Activated naive CD8-positive, alpha-beta T cell treated with anti-CD3 and anti-CD28 coated beads, Interleukin-2, amount 10 ng/mL, durations not matched to agents 7 days and 5 days (primary cell): ENCODE data around the gene UGT2B7. TPM values are rescaled to one million over a fixed set of nuclear protein-coding genes. Genes with fewer than 3 reads are reported as not detected.

Source experiments
- ATAC-seq: fragments of 150-1000 bp; cut with Tn5 transposase; one replicate; pipeline ENCODE4 v1.10.0; 2021; ENCODE audit warnings: low read depth, moderate library complexity
- POLR2A ChIA-PET: fragments of 350-600 bp; sonication (Branson Sonifier 250); formaldehyde crosslinking; loops from one replicate; lab custom pipeline; 2021; ENCODE audit warnings: antibody characterized with exemption; lab: Charles Lee
- DNase-seq: peaks from one replicate; pipeline ENCODE4 v3.0.0; 2021
- H3K27ac Mint-ChIP-seq: one replicate; pipeline ENCODE4 v1.8.0; 2022; ENCODE audit warnings: mild to moderate bottlenecking, mixed read lengths
- H3K27me3 Mint-ChIP-seq: one replicate; pipeline ENCODE4 v1.8.0; 2022; ENCODE audit warnings: mild to moderate bottlenecking, moderate library complexity, mixed read lengths
- H3K36me3 Mint-ChIP-seq: one replicate; pipeline ENCODE4 v1.8.0; 2021; ENCODE audit warnings: mild to moderate bottlenecking, mixed read lengths
- H3K4me1 Mint-ChIP-seq: one replicate; pipeline ENCODE4 v1.8.0; 2021; ENCODE audit warnings: mixed read lengths
- H3K4me3 Mint-ChIP-seq: one replicate; pipeline ENCODE4 v1.8.0; 2022; ENCODE audit warnings: mild to moderate bottlenecking, moderate library complexity, mixed read lengths
- H3K9me3 Mint-ChIP-seq: one replicate; pipeline ENCODE4 v1.8.0; 2021; ENCODE audit warnings: mixed read lengths
- total RNA-seq, 2 experiments: library from RNA; stranded (reverse); gene quantifications; one replicate each; pipeline ENCODE4 v1.2.3, GENCODE V29; 2021

UGT2B7 gene
- total RNA-seq, 2 experiments from 2014 or later = not detected

- no peaks in the 10 kb centered on the region for H3K36me3 Mint-ChIP-seq
- ATAC-seq = no peak
- no peak for DNase-seq
- no peaks in the 10 kb centered on the region for H3K27me3 Mint-ChIP-seq
- POLR2A ChIA-PET = no interaction called here
- H3K27ac Mint-ChIP-seq = no peak overlapping the region
- no peak overlapping the region for H3K4me3 Mint-ChIP-seq
- H3K9me3 Mint-ChIP-seq = no peaks in the 10 kb centered on the region
- H3K4me1 Mint-ChIP-seq = no peaks in the 10 kb centered on the region
These were observed 31.9 kb upstream of the UGT2B7 start for GRCh38 chr4:69064391-69064790.

- H3K27ac Mint-ChIP-seq = no peak overlapping the region
- POLR2A ChIA-PET = no interaction called here
- H3K9me3 Mint-ChIP-seq = no peaks in the 10 kb centered on the region
- ATAC-seq = no peak
- DNase-seq = no peak
- no peak overlapping the region for H3K4me3 Mint-ChIP-seq
- no peaks in the 10 kb centered on the region for H3K4me1 Mint-ChIP-seq
- no peaks in the 10 kb centered on the region for H3K27me3 Mint-ChIP-seq
- no peaks in the 10 kb centered on the region for H3K36me3 Mint-ChIP-seq
These were observed 29.3 kb upstream of the UGT2B7 start for GRCh38 chr4:69066945-69067344.

GRCh38 chr4:69069085-69069484 is 27.2 kb upstream of the UGT2B7 start:
- Mint-ChIP-seq H3K36me3 (no peaks in the 10 kb centered on the region), H3K9me3 (no peaks in the 10 kb centered on the region), H3K4me1 (no peaks in the 10 kb centered on the region), H3K27ac (no peak overlapping the region), H3K4me3 (no peak overlapping the region), H3K27me3 (no peaks in the 10 kb centered on the region)
- no peak for ATAC-seq
- DNase-seq = no peak
- POLR2A ChIA-PET = no interaction called here

GRCh38 chr4:69070590-69070989 is 25.7 kb upstream of the UGT2B7 start:
- POLR2A ChIA-PET = no interaction called here
- ATAC-seq (no peak), DNase-seq (no peak)
- no peaks in the 10 kb centered on the region for H3K27me3 Mint-ChIP-seq
- H3K4me3 Mint-ChIP-seq = no peak overlapping the region
- no peaks in the 10 kb centered on the region for H3K36me3 Mint-ChIP-seq
- no peaks in the 10 kb centered on the region for H3K4me1 Mint-ChIP-seq
- H3K27ac Mint-ChIP-seq = no peak overlapping the region
- H3K9me3 Mint-ChIP-seq = no peaks in the 10 kb centered on the region

GRCh38 chr4:69071286-69071685 is 25.0 kb upstream of the UGT2B7 start:
- Mint-ChIP-seq H3K36me3 (no peaks in the 10 kb centered on the region), H3K9me3 (no peaks in the 10 kb centered on the region), H3K4me3 (no peak overlapping the region), H3K27ac (no peak overlapping the region), H3K27me3 (no peaks in the 10 kb centered on the region), H3K4me1 (no peaks in the 10 kb centered on the region)
- ATAC-seq (no peak), DNase-seq (no peak)
- POLR2A ChIA-PET = no interaction called here

- DNase-seq = no peak
- Mint-ChIP-seq H3K4me1 (no peaks in the 10 kb centered on the region), H3K27ac (no peak overlapping the region), H3K4me3 (no peak overlapping the region), H3K9me3 (no peaks in the 10 kb centered on the region), H3K36me3 (no peaks in the 10 kb centered on the region), H3K27me3 (no peaks in the 10 kb centered on the region)
- ATAC-seq = no peak
- POLR2A ChIA-PET = no interaction called here
These were observed 22.9 kb upstream of the UGT2B7 start for GRCh38 chr4:69073375-69073774.

- H3K9me3 Mint-ChIP-seq = no peaks in the 10 kb centered on the region
- H3K27me3 Mint-ChIP-seq = no peaks in the 10 kb centered on the region
- no peak overlapping the region for H3K4me3 Mint-ChIP-seq
- POLR2A ChIA-PET = no interaction called here
- DNase-seq (no peak), ATAC-seq (no peak)
- no peaks in the 10 kb centered on the region for H3K36me3 Mint-ChIP-seq
- H3K4me1 Mint-ChIP-seq = no peaks in the 10 kb centered on the region
- H3K27ac Mint-ChIP-seq = no peak overlapping the region
These were observed 21.0 kb upstream of the UGT2B7 start for GRCh38 chr4:69075061-69075792.

GRCh38 chr4:69078852-69079251 is 17.4 kb upstream of the UGT2B7 start:
- Mint-ChIP-seq H3K27me3 (no peaks in the 10 kb centered on the region), H3K36me3 (no peaks in the 10 kb centered on the region), H3K27ac (no peak overlapping the region), H3K4me1 (no peaks in the 10 kb centered on the region), H3K9me3 (no peaks in the 10 kb centered on the region), H3K4me3 (no peak overlapping the region)
- POLR2A ChIA-PET = no interaction called here
- ATAC-seq (no peak), DNase-seq (no peak)

- H3K27ac Mint-ChIP-seq = no peak overlapping the region
- no peak overlapping the region for H3K4me3 Mint-ChIP-seq
- H3K9me3 Mint-ChIP-seq = peaks cover 1% of the 10 kb centered on the region
- ATAC-seq (no peak), DNase-seq (no peak)
- no peaks in the 10 kb centered on the region for H3K36me3 Mint-ChIP-seq
- H3K4me1 Mint-ChIP-seq = no peaks in the 10 kb centered on the region
- H3K27me3 Mint-ChIP-seq = no peaks in the 10 kb centered on the region
- POLR2A ChIA-PET = no interaction called here
These were observed 7.8 kb upstream of the UGT2B7 start for GRCh38 chr4:69088473-69088872.

GRCh38 chr4:69089388-69089787 is 6.9 kb upstream of the UGT2B7 start:
- ATAC-seq = no peak
- Mint-ChIP-seq H3K4me1 (no peaks in the 10 kb centered on the region), H3K27me3 (no peaks in the 10 kb centered on the region), H3K36me3 (no peaks in the 10 kb centered on the region), H3K9me3 (peaks cover 1% of the 10 kb centered on the region), H3K4me3 (no peak overlapping the region), H3K27ac (no peak overlapping the region)
- DNase-seq = no peak
- POLR2A ChIA-PET = no interaction called here

GRCh38 chr4:69092190-69092589 is 4.1 kb upstream of the UGT2B7 start:
- ATAC-seq = no peak
- POLR2A ChIA-PET = no interaction called here
- no peak overlapping the region for H3K27ac Mint-ChIP-seq
- no peaks in the 10 kb centered on the region for H3K27me3 Mint-ChIP-seq
- H3K4me1 Mint-ChIP-seq = no peaks in the 10 kb centered on the region
- H3K4me3 Mint-ChIP-seq = no peak overlapping the region
- H3K9me3 Mint-ChIP-seq = peaks cover 1% of the 10 kb centered on the region
- DNase-seq = no peak
- H3K36me3 Mint-ChIP-seq = no peaks in the 10 kb centered on the region

- H3K27me3 Mint-ChIP-seq = no peaks in the 10 kb centered on the region
- ATAC-seq = no peak
- no peak for DNase-seq
- peaks cover 1% of the 10 kb centered on the region for H3K9me3 Mint-ChIP-seq
- H3K4me3 Mint-ChIP-seq = no peak overlapping the region
- no peaks in the 10 kb centered on the region for H3K4me1 Mint-ChIP-seq
- POLR2A ChIA-PET = no interaction called here
- H3K36me3 Mint-ChIP-seq = no peaks in the 10 kb centered on the region
- H3K27ac Mint-ChIP-seq = no peak overlapping the region
These were observed 3.2 kb upstream of the UGT2B7 start for GRCh38 chr4:69092980-69093568.

- DNase-seq (no peak), ATAC-seq (no peak)
- H3K27ac Mint-ChIP-seq = no peak overlapping the region
- H3K27me3 Mint-ChIP-seq = no peaks in the 10 kb centered on the region
- H3K4me1 Mint-ChIP-seq = no peaks in the 10 kb centered on the region
- H3K4me3 Mint-ChIP-seq = no peak overlapping the region
- H3K36me3 Mint-ChIP-seq = no peaks in the 10 kb centered on the region
- H3K9me3 Mint-ChIP-seq = peaks cover 1% of the 10 kb centered on the region
- POLR2A ChIA-PET = no interaction called here
These were observed 2.6 kb upstream of the UGT2B7 start for GRCh38 chr4:69093681-69094080.

GRCh38 chr4:69095301-69095731 is 958 bp upstream of the UGT2B7 start:
- Mint-ChIP-seq H3K27ac (no peak overlapping the region), H3K4me1 (no peaks in the 10 kb centered on the region), H3K36me3 (no peaks in the 10 kb centered on the region), H3K9me3 (no peaks in the 10 kb centered on the region), H3K27me3 (no peaks in the 10 kb centered on the region), H3K4me3 (no peak overlapping the region)
- no peak for DNase-seq
- no peak for ATAC-seq
- POLR2A ChIA-PET = interaction anchor here (0.6 kb wide), 1 partner anchor 67 kb away, joined by 3 read pairs; no protein-coding TSS in a partner anchor
